K562 (cell line): ENCODE results near the gene HSF5. TPM values are rescaled to one million over a fixed set of nuclear protein-coding genes. Genes with fewer than 3 reads are reported as not detected.

Experiments used
- ATAC-seq: fragments of 200-7000 bp; cut with Tn5 transposase; 3 replicates; pipeline ENCODE4 v1.9.1; 2020; ENCODE audit warnings: moderate library complexity
- BruUV-seq: library from RNA; stranded (reverse); fragments of 400-500 nt; replicated peaks from 2 replicates; lab custom pipeline; 2021; lab: Mats Ljungman, UMichigan
- CTCF ChIA-PET: fragments of 300-600 bp; formaldehyde crosslinking; extraction: SDS; loops from one replicate; lab custom pipeline; 2021; ENCODE audit warnings: low intra/inter-chr PET ratio; lab: Yijun Ruan, JAX
- POLR2A ChIA-PET: fragments of 300-600, 350-650 bp; sonication (Branson Sonifier 250); formaldehyde crosslinking; extraction: SDS; loops from one replicate; lab custom pipeline; 2021; ENCODE audit warnings: antibody characterized with exemption, inconsistent platforms; lab: Yijun Ruan, JAX
- DNase-seq, 4 experiments: peaks; one replicate each; pipeline versions ENCODE4 v3.0.0 to v3.0.0-alpha.2; 2011 to 2018; ENCODE audit warnings: low spot score in 3 of 4, mixed read lengths in 3 of 4; ENCODE audit errors: extremely low read depth in 1 of 4
- FAIRE-seq: peaks from 2 replicates; lab custom pipeline; 2011; peaks lifted over from hg19 to GRCh38; lab: Jason Lieb, UNC
- H2AFZ ChIP-seq: 2 replicates; pipeline ENCODE4 v1.6.0; 2011; ENCODE audit warnings: low read depth, low read length, control low read depth, inconsistent platforms
- H3K27ac ChIP-seq: fragments of 200-600 bp; 3 replicates; pipeline ENCODE4 v1.8.0; 2011; ENCODE audit warnings: low read depth, mild to moderate bottlenecking, control low read depth, inconsistent platforms, low read length, moderate library complexity, mixed read lengths; ENCODE audit errors: extremely low read depth
- H3K27me3 ChIP-seq, 2 experiments: fragments of 300-600 bp in 1 of 2; 2 replicates in 1 of 2; 3 replicates in 1 of 2; pipeline versions ENCODE4 v1.6.0 to v1.8.0; 2011; ENCODE audit warnings: inconsistent platforms in 2 of 2, low read length in 2 of 2, mild to moderate bottlenecking in 1 of 2, mixed read lengths in 1 of 2, moderate library complexity in 1 of 2; ENCODE audit not compliant: control insufficient read depth in 2 of 2, insufficient read depth in 2 of 2
- H3K36me3 ChIP-seq: fragments of 300-600 bp; 3 replicates; pipeline ENCODE4 v1.8.0; 2011; ENCODE audit warnings: mild to moderate bottlenecking, low read length, inconsistent platforms; ENCODE audit not compliant: control insufficient read depth, insufficient read depth
- H3K4me1 ChIP-seq, 2 experiments: fragments of 200-600 bp in 1 of 2; replicated peaks in 1 of 2; 2 replicates in 1 of 2; 3 replicates in 1 of 2; pipeline versions ENCODE4 v1.5.1 to v1.8.0; 2011; ENCODE audit warnings: inconsistent platforms in 2 of 2, low read length in 2 of 2, mild to moderate bottlenecking in 1 of 2, mixed read lengths in 1 of 2, moderate library complexity in 1 of 2; ENCODE audit not compliant: control insufficient read depth in 2 of 2, insufficient read depth in 2 of 2
- H3K4me2 ChIP-seq: 2 replicates; pipeline ENCODE4 v1.6.1; 2011; ENCODE audit warnings: low read length, control low read depth, inconsistent platforms, mixed read lengths; ENCODE audit not compliant: insufficient read depth
- H3K4me3 ChIP-seq: fragments of 200-600 bp; sonication (generic), shearing (Covaris generic); 2 replicates; pipeline ENCODE4 v1.5.1; 2016; ENCODE audit warnings: control low read depth, inconsistent platforms
- H3K79me2 ChIP-seq: fragments of 200-600 bp; 3 replicates; pipeline ENCODE4 v1.8.0; 2011; ENCODE audit warnings: low read length, inconsistent platforms; ENCODE audit not compliant: control insufficient read depth, insufficient read depth
- H3K9ac ChIP-seq, 2 experiments: 2 replicates each; pipeline versions ENCODE4 v1.6.0 to v1.6.1; 2011; ENCODE audit warnings: low read depth in 2 of 2, low read length in 2 of 2, control low read depth in 1 of 2, inconsistent platforms in 1 of 2, mild to moderate bottlenecking in 1 of 2, mixed read lengths in 1 of 2; ENCODE audit not compliant: insufficient read depth in 1 of 2
- H3K9me1 ChIP-seq: one replicate; pipeline ENCODE4 v1.6.0; 2011; ENCODE audit warnings: inconsistent platforms, mild to moderate bottlenecking, low read length, moderate library complexity; ENCODE audit not compliant: control insufficient read depth, insufficient read depth
- H3K9me3 ChIP-seq: replicated peaks from 2 replicates; pipeline ENCODE4 v1.5.1; 2011; ENCODE audit warnings: low read depth, low read length, inconsistent platforms; ENCODE audit not compliant: control insufficient read depth, insufficient read depth
- H4K20me1 ChIP-seq: replicated peaks from 2 replicates; pipeline ENCODE4 v1.6.1; 2011; ENCODE audit warnings: low read length, inconsistent platforms, mixed read lengths; ENCODE audit not compliant: control insufficient read depth, insufficient read depth
- KDM5B ChIP-seq: fragments of 200-600 bp; sonication (generic); IDR thresholded peaks from 2 replicates; pipeline ENCODE4 v1.6.1; 2012; ENCODE audit warnings: low read depth, mild to moderate bottlenecking, moderate library complexity, low read length, control low read depth, inconsistent platforms; ENCODE audit not compliant: insufficient replicate concordance
- POLR2AphosphoS5 ChIP-seq: IDR thresholded peaks from 2 replicates; pipeline ENCODE4 v1.6.1; 2011; ENCODE audit warnings: mild to moderate bottlenecking, low read depth, low read length, moderate library complexity; ENCODE audit not compliant: control insufficient read depth, insufficient read depth
- POLR3G ChIP-seq: IDR thresholded peaks from 2 replicates; pipeline ENCODE4 v1.6.1; 2011; ENCODE audit not compliant: insufficient read length, insufficient replicate concordance; ENCODE audit errors: extremely low read depth
- SAFB ChIP-seq: fragments of 200-400 bp; formaldehyde crosslinking; IDR thresholded peaks from 2 replicates; pipeline ENCODE4 v1.6.1; 2017; ENCODE audit warnings: low read depth, low read length, borderline replicate concordance
- TCF7 ChIP-seq: sonication (generic); IDR thresholded peaks from 2 replicates; pipeline ENCODE4 v1.6.1; 2016; ENCODE audit warnings: antibody characterized with exemption, borderline replicate concordance
- ZNF695 ChIP-seq: fragments of 450-650 bp; formaldehyde crosslinking; IDR thresholded peaks from 2 replicates; pipeline ENCODE4 v1.4.0; 2020; ENCODE audit warnings: mild to moderate bottlenecking, moderate library complexity
- WGBS: fragments of 100-300 bp; shearing (Covaris generic); methylation state at CpG from one replicate; pipeline ENCODE4 v1.1.6; 2016; ENCODE audit warnings: low coverage, mixed read lengths; ENCODE audit not compliant: insufficient coverage; ENCODE audit errors: missing lambda C conversion rate; 5-methylcytosine and 5-hydroxymethylcytosine counted together
- in situ Hi-C: fragments of 300-500 bp; cut with MboI; formaldehyde crosslinking; loops from 4 replicates; pipeline ENCODE4 v1.15.0; 2018; ENCODE audit warnings: inconsistent platforms, mixed read lengths
- intact Hi-C: fragments of 100-400 bp; cut with micrococcal nuclease; formaldehyde crosslinking; loops from 2 replicates; pipeline ENCODE4 v1.14.2; 2022
- polyA plus RNA-seq, 8 experiments: library from polyadenylated mRNA; depleted of rRNA in 4 of 8; stranded (reverse) in 5 of 8; unstranded in 3 of 8; fragments of >200 nt; fragmentation: Nextera tagmentation in 2 of 8; fragmentation: Illumina TruSeq in 1 of 8; extraction: Ambion mirVana in 2 of 8; extraction: Trizol in 1 of 8; gene quantifications; 2 replicates each; pipeline versions ENCODE4 v1.2.1 to v1.2.3, GENCODE V29; 2011 to 2014; ENCODE audit warnings: inconsistent platforms in 1 of 8, missing spikeins in 1 of 8
- total RNA-seq, 7 experiments: library from RNA; depleted of rRNA in 6 of 7; stranded (reverse); fragments of >200 nt in 6 of 7; fragmentation: Illumina TruSeq in 2 of 7; extraction: Trizol in 2 of 7; gene quantifications; 2 replicates each; pipeline versions ENCODE4 v1.2.1 to v1.2.3, GENCODE V29; 2011 to 2021; ENCODE audit warnings: low replicate concordance in 1 of 7
- TF ChIP-seq, protein P1 (sequence below): fragments of 250-450 bp; sonication (Bioruptor Pico); IDR thresholded peaks from 2 replicates; pipeline ENCODE4 v1.9.0; 2021; ENCODE audit warnings: mild to moderate bottlenecking, inconsistent platforms
- TF ChIP-seq, protein P2 (sequence below): sonication (generic); formaldehyde crosslinking; IDR thresholded peaks from 2 replicates; pipeline ENCODE4 v1.8.0; 2022; ENCODE audit warnings: mild to moderate bottlenecking, missing genetic modification reagents

Gene HSF5
- total and polyA plus RNA-seq, 9 of the 15 experiments (the other 6 are each of a cell fraction or from before 2014, with no cell fraction given): 0.04 TPM; not detected in 8

DNA sequence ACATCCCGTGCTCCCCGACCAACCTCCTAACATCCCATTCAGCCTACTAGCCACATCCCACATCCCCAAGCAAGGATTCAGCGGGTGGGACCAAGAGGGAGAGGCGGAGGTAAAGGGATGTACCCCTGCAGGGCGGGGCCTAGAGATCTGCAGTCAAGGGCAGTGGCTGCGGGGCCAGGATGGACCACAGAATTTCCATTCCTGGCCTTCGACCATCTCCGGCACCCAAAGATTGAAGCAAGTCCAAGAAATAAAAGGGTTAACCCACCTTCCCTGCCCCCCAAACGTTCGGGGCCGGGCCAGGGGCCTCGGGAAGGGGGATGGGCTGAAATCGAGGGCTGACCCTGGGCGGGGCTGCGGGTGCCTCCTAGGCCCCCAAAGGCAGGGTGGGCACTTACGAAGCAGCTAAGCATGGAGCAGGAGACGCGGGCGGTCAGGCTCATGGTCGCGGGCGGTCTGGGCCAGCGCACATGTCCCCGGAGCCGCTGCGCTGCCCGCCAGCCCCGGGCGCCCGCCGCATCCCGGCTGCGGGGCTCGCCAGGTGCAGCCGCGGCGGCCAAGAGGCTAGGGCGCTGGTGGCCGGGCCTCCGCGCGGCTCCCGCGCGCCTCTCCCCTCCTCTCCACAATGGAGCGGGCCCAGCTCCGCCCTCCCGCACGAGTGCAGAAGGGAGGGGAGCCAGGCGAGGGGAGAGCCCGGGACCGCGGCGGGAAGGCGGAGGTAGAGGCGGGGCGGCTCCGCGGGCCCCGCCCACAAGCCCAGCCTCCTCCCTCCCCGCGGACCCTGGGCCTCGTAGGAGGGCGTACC is 26.0 kb upstream of the HSF5 start, which contains the start of gene MTMR4 (continued):
- TF ChIP-seq, protein P1, sequence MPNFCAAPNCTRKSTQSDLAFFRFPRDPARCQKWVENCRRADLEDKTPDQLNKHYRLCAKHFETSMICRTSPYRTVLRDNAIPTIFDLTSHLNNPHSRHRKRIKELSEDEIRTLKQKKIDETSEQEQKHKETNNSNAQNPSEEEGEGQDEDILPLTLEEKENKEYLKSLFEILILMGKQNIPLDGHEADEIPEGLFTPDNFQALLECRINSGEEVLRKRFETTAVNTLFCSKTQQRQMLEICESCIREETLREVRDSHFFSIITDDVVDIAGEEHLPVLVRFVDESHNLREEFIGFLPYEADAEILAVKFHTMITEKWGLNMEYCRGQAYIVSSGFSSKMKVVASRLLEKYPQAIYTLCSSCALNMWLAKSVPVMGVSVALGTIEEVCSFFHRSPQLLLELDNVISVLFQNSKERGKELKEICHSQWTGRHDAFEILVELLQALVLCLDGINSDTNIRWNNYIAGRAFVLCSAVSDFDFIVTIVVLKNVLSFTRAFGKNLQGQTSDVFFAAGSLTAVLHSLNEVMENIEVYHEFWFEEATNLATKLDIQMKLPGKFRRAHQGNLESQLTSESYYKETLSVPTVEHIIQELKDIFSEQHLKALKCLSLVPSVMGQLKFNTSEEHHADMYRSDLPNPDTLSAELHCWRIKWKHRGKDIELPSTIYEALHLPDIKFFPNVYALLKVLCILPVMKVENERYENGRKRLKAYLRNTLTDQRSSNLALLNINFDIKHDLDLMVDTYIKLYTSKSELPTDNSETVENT (CRISPR knock-in tag): peak; percentile 80; the same call in 1 of the 2 replicates
- peak; percentile 40; the same call in 1 of the 2 replicates for TF ChIP-seq POLR2AphosphoS5
- TF ChIP-seq POLR3G: no peak

DNA sequence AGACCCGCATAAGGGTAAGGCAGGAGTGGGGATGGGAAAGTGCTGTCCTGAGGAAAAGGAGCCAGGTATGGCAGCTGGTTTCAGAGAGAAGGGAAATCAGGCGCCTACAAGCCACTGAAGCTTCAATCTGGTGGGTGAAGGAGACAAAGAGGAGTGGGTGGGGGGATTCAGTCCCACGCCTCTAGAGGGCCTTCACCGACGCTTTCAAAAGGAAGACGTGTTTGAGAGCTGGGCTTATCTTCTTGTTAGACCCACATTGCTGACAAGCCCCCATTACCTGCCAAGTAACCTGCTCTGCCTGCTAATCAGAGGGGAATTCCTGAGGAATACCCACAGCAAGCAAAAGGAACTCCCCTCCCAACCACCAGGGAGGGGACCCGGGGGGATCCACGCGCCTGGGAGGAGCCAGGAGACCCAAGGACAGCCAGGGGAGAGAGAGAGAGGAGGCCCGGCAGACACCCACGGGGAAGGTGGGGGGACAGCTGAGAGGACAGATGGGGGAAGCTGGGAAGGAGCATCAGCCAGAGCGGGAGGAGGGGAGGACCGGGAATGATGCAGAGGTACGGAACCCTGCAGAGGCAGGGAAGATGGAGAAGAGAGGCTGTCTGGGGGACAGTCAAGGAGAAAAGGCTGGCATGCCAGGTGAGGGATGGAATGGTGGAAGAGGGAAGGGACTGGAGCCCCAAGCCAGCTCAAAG is 25.2 kb upstream of the HSF5 start:
- Histone ChIP-seq H3K36me3 (peaks cover 57% of the 10 kb centered on the region), H2AFZ (peak overlapping the region; percentile 41), H3K4me3 (peak overlapping the region; percentile 57), H3K9me3 (no peaks in the 10 kb centered on the region), H3K4me1 (peaks cover 24 to 26% of the 10 kb centered on the region in 2 experiments), H4K20me1 (no peaks in the 10 kb centered on the region), H3K4me2 (peak overlapping the region; percentile 93), H3K79me2 (peaks cover 27% of the 10 kb centered on the region), H3K27ac (no peak overlapping the region; the same call in 2 of the 3 replicates), H3K9ac (peak overlapping the region; percentile 64 to 93), H3K27me3 (no peaks in the 10 kb centered on the region), H3K9me1 (no peaks in the 10 kb centered on the region)
- no peak for ATAC-seq
- DNase-seq: peak in 1 of 4 experiments; percentile 17
- TSS peak; percentile 3 for BruUV-seq
- ChIA-PET CTCF (no interaction called here), POLR2A (interaction anchor here (0.7 to 1.7 kb wide), 4 partner anchors 118 to 523 kb away, joined by 3 to 6 read pairs (median 4); no protein-coding TSS in a partner anchor)
- 28% methylated on average over 12 of the region's 14 CpGs for WGBS
- in situ Hi-C loops (no loop called here), intact Hi-C loops (no loop called here)
- no peak for FAIRE-seq
- TF ChIP-seq KDM5B (peak; percentile 32), SAFB (no peak), TCF7 (no peak), ZNF695 (CRISPR knock-in tag) (no peak)
- TF ChIP-seq, protein P2, sequence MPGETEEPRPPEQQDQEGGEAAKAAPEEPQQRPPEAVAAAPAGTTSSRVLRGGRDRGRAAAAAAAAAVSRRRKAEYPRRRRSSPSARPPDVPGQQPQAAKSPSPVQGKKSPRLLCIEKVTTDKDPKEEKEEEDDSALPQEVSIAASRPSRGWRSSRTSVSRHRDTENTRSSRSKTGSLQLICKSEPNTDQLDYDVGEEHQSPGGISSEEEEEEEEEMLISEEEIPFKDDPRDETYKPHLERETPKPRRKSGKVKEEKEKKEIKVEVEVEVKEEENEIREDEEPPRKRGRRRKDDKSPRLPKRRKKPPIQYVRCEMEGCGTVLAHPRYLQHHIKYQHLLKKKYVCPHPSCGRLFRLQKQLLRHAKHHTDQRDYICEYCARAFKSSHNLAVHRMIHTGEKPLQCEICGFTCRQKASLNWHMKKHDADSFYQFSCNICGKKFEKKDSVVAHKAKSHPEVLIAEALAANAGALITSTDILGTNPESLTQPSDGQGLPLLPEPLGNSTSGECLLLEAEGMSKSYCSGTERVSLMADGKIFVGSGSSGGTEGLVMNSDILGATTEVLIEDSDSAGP (CRISPR knock-in tag): no peak
